Stimulated activated CD4-positive, alpha-beta T cell treated with anti-CD3 and anti-CD28 coated beads, TNF-alpha, amount 100 ng/mL, for 1 hour (primary cell): ENCODE measurements around the gene RAF1.
"Not testable (repeated sequence)": the region's sequence is repeated elsewhere in the genome, so short reads cannot be mapped to it uniquely, and the experiment has no call there.

Experiments used
- DNase-seq, 3 donors: peaks; one replicate each; pipeline ENCODE4 v3.0.0-alpha.2; 2020; ENCODE audit warnings: low read depth in 3 of 3, low spot score in 1 of 3

The RAF1 gene

DNA sequence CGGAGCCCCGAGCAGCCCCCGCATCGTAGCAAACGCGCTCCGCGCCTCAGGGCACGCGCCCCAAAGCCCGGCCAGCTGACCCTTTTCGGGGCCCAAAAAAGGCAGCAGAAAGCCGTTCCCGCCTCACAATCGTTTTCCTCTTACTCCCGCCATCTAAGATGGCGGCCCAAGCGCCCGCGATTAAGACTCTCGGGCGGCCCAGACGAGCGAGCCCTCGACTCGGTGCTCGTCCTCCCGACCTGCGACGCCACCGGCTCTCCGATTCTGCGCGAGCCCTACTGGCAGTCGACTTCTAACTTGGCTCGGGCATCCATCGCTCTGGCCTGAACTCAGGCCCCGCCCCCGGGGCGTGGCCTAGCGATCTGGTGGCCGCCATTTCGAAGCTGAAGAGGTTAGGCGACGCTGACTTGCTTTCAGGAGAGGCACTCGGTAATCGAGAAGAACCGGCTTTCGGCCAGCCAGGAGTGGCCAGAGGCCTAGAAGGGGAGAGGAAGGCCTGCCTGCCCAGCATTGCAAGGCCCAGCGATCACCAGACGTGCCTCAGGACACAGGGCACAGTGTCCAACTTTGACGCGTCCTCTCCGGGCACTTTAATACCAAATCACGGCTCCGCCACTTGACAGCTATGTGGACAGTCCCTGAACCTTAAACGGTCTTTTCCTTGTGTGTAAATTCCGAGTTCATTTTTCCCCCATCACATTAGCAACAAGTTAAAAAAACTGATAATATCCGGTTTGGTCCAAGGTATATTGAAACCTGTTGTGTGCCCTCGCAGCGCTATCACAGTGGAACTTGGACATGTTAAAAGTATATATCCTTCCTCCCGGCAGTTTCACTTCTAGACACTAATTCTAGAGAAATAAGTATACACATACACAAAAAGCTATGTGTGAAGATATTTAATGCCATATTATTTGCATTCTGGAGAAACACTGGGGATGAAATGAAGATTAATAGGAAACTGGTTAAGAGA is at the start of gene RAF1:
TSS of gene RAF1 (minus strand) at position 182 of the 973 bp plus-strand sequence. CDS start 45,396 bp downstream, outside the sequence.
- DNase-seq = peak; percentile 93 to 95 (median 95)

DNA sequence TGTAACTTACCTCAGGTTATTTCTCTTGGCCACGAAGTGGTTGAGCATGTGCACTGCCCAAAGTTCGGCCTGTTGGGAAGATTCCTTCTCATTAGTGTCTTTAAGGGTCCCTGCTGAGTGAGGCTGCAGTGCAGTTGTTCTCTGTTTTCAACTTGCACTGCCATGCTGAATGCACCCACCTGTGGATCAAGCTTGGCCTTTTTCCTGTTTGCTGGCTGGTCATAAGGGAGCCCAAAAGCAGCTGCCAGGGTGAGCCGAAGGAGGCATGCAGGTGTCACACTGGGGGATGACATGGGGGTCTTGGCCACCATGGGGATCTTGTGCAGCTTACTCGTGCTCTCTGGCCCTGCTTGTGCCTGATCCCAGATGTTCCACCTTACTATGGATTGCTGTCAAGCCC is 46.1 kb upstream of the RAF1 start:
- no peak for DNase-seq

DNA sequence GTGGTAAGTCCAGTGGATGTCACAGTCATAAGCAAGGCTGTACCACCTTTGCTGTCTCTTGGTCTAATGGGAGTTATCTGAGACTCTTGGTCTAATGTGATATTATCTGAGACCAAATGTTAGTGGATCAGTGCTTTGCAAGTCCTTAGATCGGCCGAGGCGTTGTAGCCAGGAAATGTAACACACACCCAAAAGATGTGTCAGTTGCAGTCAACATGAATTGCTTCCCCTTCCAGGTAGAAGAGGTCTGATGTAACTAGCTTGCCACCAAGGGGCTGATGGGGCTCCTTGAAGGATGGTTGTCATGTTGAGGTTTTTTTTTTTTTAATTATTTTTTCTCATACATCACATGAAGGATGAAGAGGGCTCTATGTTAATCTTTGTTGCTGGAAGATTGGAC is 45.4 kb upstream of the RAF1 start:
- DNase-seq = no peak

DNA sequence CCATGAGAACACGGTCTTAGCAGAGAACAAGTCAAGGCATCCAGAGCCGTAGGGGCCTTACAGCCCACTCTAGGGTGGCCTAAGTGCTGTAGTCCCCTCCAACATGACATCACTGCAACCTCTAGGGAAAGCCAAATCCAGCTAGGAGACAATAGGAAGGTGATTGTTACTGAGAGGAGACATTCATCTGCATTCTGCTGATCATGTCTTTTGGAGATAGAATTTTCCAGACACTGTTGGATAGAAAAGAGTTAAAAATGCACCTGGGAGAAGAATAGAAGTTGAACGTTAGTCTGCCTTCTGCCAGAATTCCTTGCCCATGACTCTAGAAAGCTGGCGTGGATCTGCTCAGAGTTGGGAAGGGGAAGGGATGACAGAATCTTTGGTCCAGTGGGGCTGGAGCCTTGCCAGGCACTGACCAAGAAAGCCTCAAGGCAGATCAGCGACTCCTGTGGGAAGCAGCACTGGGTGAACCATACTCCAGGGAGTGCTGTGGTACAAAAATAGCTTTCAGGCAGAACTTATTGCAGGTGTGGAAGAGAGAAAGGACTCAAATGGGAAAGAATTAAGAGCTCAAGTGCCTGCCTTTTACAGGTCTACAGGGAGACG is 44.8 kb upstream of the RAF1 start:
- DNase-seq = no peak

DNA sequence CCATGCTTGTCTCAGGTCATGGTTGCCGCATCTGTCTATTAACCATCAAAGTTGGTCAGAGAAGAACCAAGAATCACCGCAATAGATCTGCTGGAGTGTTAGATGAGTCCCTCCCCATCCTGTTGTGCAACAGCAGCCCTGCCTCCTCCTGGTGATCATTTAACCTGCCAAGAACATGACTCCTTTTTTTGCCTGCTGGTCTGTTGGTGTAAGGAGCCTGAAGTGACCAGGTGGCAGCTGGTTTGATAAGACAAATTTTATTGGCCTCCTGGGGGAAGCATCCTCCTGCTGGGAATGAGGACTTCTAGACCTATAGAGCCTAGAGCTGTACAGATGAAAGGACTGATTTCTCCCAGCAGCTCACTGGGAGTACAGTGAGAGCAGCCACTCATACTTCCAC is 43.5 kb upstream of the RAF1 start:
- no peak for DNase-seq

DNA sequence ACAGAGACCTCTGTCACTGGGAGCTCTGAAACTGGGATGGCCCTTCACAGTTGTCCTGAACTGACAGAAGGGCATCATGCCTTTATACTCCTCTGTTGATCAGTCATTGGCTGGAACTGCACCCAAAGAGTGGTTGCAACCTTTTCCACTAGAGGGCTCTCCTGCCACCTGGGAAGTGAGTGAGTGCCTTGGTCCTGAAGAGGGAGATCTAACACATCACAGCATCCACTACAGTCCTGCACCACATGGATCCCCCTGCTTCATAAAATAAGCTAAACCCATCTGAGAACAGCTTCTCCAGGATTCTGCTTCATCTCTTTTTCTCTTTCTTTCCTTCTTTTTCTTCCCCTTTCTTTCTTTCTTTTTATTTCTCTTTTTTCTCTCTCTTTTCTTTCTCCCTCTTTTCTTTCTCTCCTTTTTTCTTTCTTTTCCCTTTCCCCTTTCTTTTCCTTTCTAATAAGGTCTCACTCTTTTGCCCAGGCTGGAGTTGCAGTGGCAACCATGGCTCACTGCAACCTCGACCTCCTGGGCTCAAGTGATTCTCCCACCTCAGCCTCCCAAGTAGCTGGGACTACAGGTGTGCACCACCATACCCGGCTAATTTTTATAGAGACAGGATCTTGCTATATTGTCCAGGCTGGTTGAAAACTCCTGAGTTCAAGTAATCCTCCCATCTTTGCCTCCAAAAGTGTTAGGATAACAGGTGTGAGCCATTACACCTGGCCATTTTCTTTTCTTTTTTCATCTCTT is 42.8 kb upstream of the RAF1 start:
- peak; percentile 8 to 21 (median 16) for DNase-seq

DNA sequence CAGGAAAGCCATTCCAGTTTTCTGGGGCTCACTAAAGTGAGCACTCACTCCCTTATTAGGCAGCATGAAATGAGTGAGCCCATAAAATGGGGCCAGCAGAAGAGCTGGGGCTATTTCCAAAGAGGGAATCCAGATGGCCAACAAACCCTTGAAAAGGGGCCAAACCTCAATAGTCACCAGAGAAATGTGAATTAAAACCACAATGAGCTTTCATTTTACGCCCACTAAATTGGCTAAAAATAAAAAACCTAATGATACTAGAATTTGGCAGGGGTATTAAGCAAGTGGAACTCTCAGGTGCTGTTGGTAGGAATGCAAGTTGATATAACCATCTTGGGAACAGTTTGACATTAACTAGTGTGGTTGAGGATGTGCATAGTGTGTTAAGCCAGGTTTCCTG is 42.1 kb upstream of the RAF1 start:
- DNase-seq = no peak

DNA sequence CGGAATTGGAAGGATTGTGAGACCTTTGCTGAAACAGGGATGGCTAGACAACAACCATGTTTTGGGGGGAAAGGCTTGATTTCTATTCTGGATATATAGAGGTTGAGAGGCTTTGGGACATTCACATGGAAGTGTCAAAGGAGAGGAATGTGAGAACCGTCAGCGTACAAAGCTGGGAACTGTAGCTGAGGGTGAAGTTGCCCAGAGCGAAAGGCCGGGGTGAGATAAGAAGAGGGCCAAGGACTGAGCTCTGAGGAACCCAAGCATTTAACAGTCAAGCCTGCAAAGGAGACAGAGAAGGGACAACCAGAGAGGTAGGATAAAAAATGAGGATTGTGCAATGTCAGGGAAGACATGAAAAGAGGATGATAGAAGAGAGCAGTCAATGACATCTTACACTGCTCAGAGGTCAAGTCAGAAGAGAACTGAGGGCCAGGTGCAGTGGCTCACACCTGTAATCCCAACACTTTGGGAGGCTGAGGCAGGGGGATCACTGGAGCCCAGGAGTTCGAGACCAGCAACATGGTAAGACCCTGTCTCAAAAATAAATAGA is 41.5 kb upstream of the RAF1 start:
- no peak for DNase-seq

DNA sequence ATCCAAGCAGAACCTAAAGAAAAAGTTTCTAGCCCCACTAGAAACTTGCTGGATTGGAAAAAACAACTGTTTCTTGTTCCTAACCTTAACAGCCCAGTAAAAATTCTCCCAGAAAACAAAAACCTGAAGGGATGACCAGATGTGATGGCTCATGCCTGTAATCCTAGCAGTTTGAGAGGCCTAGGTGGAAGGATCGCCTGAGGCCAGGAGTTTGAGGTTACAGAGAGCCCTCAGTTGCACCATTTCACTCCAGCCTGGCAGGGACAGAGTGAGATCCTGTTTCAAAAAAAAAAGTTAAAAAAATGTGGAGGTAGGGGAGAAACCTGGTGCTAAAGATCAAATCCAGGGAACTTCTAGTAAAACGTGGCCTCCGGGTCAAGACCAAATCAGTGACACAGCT is 38.6 kb upstream of the RAF1 start:
- DNase-seq = no peak

DNA sequence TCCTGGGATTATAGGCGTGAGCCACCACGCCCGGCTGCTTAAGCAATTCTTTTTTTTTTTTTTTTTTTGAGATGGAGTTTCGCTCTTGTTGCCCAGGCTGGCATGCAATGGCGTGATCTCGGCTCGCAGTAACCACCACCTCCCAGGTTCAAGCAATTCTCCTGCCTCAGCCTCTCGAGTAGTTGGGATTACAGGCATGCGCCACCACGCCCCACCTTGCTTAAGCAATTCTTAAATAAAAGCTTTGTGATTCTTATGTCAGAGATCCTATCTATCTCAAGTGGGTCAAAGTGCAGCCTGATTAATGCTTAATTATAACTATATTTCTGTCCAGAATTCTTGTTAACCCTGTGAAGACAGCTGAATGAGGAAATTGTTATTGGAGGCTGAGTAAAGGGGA is 37.7 kb upstream of the RAF1 start:
- DNase-seq = not testable (repeated sequence)

DNA sequence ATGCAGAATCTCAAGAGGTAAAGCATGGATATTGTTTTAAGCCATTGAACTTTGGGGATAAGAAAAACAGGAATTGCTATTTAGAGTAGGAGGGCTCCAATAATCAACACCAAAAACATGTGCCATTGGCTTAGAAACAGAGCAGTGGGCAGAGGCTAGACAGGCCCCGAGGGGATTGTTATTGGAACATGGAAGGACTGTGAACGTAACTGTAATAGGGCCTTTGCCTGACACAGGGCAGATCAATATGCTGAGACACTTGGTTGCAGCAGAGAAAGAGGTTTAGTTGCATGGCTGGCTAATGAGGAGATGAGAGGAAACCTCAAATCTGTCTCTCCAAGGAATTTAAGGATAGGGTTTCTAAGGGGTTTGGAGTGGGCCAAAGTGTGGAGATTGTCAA is 36.9 kb upstream of the RAF1 start:
- DNase-seq = no peak

DNA sequence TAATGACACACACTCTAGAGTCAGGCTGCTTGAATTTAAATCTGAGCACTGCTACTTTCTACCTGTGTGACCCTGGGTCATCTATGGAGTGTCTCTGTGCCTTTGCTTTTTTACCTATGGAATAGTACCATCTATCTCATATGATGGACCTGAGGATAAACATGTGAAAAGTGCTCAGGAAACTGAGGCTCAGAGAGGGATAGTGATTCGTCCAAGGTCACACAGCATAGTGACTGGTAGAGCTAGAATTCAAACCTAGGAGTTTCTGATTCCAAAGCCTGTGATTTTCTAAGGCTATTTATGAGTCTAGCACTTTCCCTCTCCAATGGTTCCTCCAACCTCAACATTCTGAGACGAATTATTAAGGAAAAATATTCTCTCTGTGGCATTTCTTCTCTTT is 32.0 kb upstream of the RAF1 start:
- DNase-seq = no peak

DNA sequence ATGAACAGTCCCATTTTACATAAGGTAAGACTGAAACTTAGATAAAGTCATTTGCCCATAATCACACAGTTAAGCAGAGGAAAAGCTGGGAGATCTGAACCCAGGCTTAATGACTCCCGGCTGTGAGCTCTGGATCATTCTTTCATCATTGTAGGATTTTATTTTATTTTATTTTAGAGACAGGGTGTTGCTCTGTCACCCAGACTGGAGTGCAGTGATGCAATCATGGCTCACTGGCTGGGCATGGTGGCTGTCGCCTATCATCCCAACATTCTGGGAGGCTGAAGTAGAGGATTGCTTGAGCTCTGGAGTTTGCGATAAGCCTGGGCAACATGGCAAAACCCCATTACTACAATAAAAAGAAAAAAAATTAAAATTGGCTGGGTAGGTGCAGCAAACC is 31.2 kb upstream of the RAF1 start:
- no peak for DNase-seq

DNA sequence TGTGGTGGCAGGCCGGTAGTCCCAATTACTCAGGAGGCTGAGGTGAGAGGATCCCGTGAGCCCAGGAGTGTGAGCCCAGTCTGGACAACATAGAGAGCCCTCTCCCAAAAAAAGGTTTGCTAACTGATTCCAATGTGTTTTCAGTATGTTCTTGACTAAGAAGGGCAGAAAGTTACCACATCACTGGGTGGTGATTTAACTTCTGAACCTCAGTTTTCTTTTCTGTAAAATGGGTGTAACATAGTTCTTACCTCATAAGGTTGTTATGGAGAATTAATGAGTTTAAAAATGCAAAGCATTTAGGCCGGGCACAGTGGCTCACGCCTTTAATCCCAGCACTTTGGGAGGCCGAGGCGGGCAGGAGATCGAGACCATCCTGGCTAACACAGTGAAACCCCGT is 28.5 kb upstream of the RAF1 start:
- no peak for DNase-seq

DNA sequence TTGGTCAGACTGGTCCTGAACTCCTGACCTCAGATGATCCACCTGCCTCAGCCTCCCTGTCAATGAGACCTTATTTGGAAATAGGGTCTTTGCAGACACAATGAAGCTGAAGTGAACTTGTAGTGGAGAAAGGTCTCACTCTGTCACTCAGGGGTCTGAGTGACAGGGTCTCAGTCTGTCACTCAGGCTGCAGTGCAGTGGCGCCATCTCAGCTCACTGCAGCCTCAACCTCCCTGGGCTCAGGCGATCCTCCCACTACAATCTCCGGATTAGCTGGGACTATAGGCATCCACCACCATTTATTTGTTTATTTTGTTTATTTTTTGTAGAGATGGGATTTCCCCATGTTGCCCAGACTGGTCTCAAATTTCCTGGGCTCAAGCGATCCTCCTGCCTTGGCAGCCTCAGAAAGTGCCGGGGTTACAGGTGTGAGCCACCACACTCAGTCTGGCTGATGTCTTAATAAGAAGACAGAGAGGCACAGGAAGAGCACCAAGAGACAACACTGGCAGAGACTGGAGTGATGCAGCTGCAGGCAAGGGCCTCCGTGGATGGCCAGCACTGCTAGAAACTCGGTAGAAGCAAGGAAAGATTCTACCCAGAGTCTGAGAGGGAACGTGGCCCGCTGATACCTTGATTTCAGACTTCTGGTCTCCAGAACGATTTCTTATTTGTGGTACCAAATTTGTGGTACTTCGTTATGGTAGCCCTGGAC is 26.2 kb upstream of the RAF1 start:
- no peak for DNase-seq

DNA sequence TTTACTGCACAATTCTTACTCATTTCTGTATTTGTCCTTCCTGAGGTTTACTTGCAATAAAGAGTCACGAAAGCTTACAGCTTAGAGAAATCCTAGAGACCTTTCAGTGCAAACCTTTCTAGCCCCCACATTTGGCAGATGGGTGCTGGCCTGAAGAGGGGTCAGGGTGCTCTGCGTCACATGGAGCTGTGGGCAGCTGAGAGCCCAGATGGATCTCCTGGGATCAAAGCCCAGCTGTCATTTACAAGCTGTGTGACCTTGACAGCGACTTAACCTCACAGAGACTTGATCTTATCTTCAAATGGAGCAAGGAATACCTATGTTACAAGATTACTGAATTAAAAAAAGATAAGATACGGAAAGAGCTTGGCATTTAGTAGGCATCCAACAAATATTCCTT is 24.0 kb upstream of the RAF1 start:
- no peak for DNase-seq

DNA sequence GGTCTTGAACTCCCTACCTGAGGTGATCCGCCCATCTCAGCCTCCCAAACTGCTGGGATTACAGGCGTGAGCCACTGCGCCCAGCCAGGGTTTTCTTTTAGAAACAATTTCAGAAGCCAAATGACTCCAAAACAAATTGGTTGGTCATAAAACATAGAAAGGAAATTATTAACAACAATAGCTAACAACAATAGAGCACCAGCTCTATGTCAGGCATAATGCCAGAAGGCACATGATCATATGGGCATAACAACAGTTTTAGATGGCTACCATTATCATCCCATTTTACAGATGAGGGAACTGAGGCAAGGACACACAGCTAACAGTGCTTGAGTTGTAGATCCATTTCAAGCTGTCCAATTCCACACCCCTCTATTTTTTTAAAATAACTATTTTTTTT is 22.2 kb upstream of the RAF1 start:
- DNase-seq = no peak

DNA sequence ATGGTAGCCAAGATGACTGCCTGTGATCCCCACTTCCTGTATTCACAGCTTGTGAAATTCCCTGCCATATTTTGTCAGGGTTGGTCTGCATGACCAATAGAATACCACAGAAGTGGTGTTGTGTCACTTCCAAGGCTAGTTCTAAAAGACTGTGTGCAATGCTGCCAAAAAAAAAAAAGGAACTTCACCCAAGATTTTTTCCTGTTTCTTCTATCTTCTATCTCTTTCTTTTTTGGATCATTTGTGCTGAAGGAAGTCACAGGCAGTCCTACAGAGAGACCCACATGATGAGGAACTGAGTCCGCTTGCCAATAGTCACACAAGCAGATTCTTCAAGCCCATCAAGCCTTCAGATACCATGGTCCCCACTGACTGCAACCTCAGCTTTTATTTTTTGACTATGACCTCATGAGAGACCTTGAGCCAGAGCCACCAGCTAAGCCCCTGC is 18.1 kb upstream of the RAF1 start:
- no peak for DNase-seq

DNA sequence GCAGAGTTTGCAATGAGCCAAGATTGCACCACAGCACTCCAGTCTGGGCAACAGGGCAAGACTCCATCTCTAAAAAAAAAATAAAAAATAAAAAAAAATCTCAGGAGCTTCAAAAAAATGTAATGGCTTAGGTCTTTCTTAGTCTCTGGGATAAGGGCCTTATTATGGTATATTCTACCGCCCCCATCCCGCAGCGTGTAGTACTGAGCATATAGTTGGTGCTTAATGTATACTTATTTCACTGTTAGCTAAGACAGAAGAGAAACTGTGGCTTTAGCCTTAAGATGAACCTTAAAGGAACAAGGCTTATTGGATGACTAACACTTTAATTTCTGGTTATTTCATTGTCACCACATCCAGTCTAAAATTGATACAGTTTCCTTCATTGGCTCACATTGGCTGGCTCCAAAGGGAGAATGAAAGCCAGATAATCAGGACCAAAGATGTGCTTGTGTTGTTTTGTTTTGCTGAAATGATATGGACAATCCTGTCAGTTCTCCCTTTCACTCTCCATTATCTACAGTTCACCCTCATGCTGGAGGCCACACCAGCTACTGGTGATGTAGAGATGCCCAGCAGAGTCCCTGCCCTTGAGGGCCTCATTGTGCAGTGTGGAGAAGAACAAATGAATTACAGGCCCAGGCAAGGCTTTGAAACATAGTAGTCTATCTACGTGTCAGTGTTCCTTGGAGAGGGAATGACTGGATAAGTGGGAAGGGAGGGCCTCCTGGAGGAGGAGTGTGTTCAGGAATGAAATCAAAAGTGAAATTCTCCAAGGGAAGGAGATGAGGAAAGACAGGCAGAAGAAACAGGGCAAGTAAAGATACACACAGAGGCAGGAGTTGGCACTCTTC is 17.4 kb upstream of the RAF1 start:
- no peak for DNase-seq

DNA sequence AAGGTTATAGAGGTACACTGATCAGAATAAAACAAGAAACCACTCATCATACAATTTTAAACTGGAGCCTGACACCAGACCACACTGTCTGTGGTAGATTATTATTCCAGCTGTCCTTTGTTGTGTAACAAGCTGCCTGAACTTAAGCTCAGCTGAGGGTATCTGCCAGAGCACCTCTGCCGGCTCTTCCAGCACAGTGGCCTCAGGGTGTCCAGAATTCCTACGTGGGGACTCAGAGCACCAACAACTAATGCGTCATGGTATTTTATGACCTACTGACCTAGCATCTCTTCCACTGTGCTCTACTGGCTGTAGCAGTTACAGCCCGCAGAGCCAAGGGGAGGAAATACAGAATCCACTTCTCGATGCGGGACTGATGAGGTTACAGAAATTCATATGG is 15.6 kb upstream of the RAF1 start:
- DNase-seq = no peak
